ENCODE data around the gene RIC3. TPM values are rescaled to one million over a fixed set of nuclear protein-coding genes. Genes with fewer than 3 reads are reported as not detected.
"Not testable (repeated sequence)": the region's sequence is repeated elsewhere in the genome, so short reads cannot be mapped to it uniquely, and the experiment has no call there.

The RIC3 gene
- total RNA-seq, 1 donor from 2014 or later, result 12.9 TPM

DNA sequence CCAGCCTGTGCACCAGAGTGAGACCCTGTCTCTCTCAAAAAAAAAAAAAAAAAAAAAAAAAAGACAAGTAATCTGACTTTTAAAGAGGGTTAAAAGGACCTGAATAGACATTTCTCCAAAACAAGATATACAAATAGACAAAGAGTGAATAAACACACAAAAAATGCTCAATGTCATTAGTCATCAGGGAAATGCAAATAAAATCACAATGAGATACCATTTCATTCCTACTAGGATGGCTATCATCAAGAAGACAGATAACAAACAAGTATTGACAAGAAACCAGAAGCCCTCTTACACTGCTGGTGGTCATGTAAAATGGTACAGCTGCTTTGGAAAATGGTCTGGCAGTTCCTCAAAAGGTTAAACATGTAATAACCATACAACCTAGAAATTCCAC lies 4.1 kb downstream of the RIC3 start:
- no peaks in the 10 kb centered on the region for H3K36me3 ChIP-seq
- no peak for ATAC-seq
- peaks cover 10% of the 10 kb centered on the region for H3K27me3 ChIP-seq
- H3K9me3 ChIP-seq, result no peaks in the 10 kb centered on the region
- no peak for DNase-seq
- intact Hi-C loops (cut with DNase I), result no loop called here
- no peak overlapping the region for H3K4me3 ChIP-seq
- TF ChIP-seq, protein P1, sequence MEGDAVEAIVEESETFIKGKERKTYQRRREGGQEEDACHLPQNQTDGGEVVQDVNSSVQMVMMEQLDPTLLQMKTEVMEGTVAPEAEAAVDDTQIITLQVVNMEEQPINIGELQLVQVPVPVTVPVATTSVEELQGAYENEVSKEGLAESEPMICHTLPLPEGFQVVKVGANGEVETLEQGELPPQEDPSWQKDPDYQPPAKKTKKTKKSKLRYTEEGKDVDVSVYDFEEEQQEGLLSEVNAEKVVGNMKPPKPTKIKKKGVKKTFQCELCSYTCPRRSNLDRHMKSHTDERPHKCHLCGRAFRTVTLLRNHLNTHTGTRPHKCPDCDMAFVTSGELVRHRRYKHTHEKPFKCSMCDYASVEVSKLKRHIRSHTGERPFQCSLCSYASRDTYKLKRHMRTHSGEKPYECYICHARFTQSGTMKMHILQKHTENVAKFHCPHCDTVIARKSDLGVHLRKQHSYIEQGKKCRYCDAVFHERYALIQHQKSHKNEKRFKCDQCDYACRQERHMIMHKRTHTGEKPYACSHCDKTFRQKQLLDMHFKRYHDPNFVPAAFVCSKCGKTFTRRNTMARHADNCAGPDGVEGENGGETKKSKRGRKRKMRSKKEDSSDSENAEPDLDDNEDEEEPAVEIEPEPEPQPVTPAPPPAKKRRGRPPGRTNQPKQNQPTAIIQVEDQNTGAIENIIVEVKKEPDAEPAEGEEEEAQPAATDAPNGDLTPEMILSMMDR (IDR thresholded peaks at IDR 0.05), result no peak
- no peaks in the 10 kb centered on the region for H3K4me1 ChIP-seq
- no peak overlapping the region for H3K27ac ChIP-seq

DNA sequence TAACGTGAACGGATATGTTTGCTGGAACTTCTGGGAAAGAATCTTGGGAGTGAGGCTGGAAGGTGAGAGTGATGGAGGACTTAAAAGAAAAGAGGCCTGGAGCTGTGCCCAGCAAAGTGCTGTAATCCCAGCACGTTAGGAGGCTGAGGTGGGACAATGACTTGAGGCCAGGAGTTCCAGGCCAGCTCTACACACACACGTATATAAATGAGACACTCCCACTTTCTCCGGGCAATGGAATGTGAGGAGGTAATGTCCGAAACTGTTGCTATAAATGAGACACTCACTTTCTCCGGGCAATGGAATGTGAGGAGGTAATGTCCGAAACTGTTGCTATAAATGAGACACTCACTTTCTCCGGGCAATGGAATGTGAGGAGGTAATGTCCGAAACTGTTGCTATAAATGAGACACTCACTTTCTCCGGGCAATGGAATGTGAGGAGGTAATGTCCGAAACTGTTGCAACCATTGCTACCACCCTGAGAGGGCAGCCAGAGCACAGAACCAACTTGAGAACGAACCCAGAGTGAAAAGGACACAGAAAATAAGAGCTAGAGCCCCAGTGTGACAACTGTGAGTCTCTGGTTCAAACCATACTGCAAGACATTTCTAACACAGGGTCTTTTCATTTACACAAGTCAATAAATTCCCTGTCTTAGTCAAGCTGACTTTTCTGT lies 7.1 kb downstream of the RIC3 start:
- peak; percentile 23 for ATAC-seq
- H3K27ac ChIP-seq; H3K4me1 ChIP-seq; H3K36me3 ChIP-seq; intact Hi-C loops (cut with DNase I); DNase-seq; H3K9me3 ChIP-seq; H3K4me3 ChIP-seq; H3K27me3 ChIP-seq: not testable (repeated sequence)

DNA sequence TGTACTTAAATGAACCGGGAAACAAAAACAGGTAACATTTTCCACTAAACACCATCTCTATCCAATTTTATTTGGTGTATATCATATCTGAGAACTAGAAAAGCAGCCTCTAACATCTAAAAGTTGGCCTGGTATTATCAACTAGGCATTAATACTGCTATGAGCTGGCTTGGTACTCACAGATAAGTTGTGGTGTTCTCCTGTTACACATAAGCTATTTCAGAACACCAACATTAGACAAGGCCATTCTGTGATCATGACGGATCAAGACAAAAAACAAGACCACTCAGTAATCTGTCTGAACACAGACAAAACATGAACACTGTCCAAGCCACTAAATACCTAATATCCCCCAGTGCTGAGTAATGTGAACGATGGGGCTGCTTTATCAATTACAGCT lies 11.9 kb downstream of the RIC3 start:
- no peak for ATAC-seq
- Histone ChIP-seq H3K4me1 (no peaks in the 10 kb centered on the region), H3K27ac (no peak overlapping the region), H3K4me3 (no peak overlapping the region), H3K27me3 (no peaks in the 10 kb centered on the region), H3K36me3 (no peaks in the 10 kb centered on the region), H3K9me3 (no peaks in the 10 kb centered on the region)
- DNase-seq, result no peak
- TF ChIP-seq, protein P1 (IDR thresholded peaks at IDR 0.05), result no peak
- intact Hi-C loops (cut with DNase I), result no loop called here

DNA sequence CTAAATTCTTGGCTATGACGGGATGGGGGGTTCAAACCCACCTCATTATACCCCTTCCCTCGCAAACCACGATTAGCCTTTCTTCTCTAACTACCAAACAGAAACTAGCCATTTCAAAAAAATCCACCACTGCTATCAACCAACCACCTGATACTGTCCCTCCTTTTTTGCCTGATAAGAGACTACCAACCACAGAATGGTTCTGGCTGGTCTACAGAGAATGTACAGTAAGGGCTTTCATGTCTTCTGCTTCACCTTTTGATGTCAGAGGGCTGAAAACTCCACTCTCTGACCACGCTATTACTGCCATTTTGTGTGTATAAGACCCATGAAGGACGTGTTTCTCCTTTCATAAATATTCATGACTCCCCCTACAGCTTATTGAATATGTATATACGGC lies 19.1 kb downstream of the RIC3 start:
- intact Hi-C loops (cut with DNase I), result no loop called here
- TF ChIP-seq, protein P1 (IDR thresholded peaks at IDR 0.05), result no peak
- no peaks in the 10 kb centered on the region for H3K36me3 ChIP-seq
- ATAC-seq (no peak), DNase-seq (no peak)
- no peaks in the 10 kb centered on the region for H3K4me1 ChIP-seq
- H3K27me3 ChIP-seq, result no peaks in the 10 kb centered on the region
- H3K9me3 ChIP-seq, result no peaks in the 10 kb centered on the region
- H3K27ac ChIP-seq, result no peak overlapping the region
- H3K4me3 ChIP-seq, result no peak overlapping the region

DNA sequence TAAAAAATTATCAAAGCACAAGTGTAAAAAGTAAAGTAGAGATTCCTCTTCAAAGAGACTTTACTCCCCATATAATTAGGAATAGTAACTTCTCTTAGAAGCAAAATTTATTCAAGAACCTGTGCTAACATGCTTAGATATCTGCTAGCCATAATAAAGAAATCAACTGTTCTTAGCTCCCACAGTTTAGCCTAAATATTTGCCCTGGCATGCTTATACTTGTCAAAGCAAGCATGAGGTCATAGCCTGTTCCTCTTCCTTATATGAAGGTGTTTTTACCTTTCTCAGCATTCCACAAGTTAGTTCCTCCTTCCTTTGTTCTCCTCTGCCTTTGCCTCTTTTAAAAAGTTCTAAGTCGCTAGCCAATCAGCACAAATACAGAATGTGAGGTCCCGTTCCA lies 30.3 kb downstream of the RIC3 start:
- no peaks in the 10 kb centered on the region for H3K27me3 ChIP-seq
- TF ChIP-seq, protein P1 (IDR thresholded peaks at IDR 0.05), result no peak
- DNase-seq, result no peak
- H3K9me3 ChIP-seq, result no peaks in the 10 kb centered on the region
- no peak overlapping the region for H3K27ac ChIP-seq
- no peak for ATAC-seq
- intact Hi-C loops (cut with DNase I), result no loop called here
- no peak overlapping the region for H3K4me3 ChIP-seq
- H3K4me1 ChIP-seq, result no peaks in the 10 kb centered on the region
- H3K36me3 ChIP-seq, result no peaks in the 10 kb centered on the region

DNA sequence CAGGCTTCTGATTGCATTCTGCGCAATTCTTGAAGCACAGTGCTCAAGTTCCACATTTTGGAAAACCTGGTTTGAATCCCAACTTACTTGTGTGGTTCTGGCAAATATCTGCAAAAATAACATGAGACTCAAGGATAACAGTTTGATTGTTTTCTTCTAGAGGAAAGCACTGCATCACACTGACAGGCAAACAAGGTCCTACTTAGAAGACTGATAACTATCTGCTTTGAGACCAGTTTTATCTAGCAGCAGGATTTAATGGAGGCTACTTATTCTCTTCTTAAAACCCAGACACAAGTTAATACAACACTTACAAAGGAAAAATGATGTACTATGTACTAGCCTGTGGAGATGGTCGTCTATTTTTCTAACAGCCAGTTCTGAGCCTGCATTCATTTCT lies 41.4 kb downstream of the RIC3 start:
- Histone ChIP-seq H3K4me1 (no peaks in the 10 kb centered on the region), H3K27ac (no peak overlapping the region), H3K4me3 (no peak overlapping the region), H3K27me3 (no peaks in the 10 kb centered on the region), H3K36me3 (no peaks in the 10 kb centered on the region), H3K9me3 (no peaks in the 10 kb centered on the region)
- DNase-seq (no peak), ATAC-seq (no peak)
- TF ChIP-seq, protein P1 (IDR thresholded peaks at IDR 0.05), result no peak
- intact Hi-C loops (cut with DNase I), result no loop called here
